Measurements from ENCODE around the gene TRAPPC6A. TPM values are rescaled to one million over a fixed set of nuclear protein-coding genes. Genes with fewer than 3 reads are reported as not detected.
A peak's percentile ranks its signal among the peaks of the same experiment; 100 is the strongest.

The TRAPPC6A gene
- total and polyA plus RNA-seq, 2 of the 13 experiments (the other 11 are each of a cell fraction or from before 2014, with no cell fraction given) = 6.5 to 21.0 TPM

GRCh38 chr19:45186509-45187334, 8.7 kb upstream of the TRAPPC6A start (continued):
- no peak for TF ChIP-seq BHLHE40 (IDR thresholded peaks at IDR 0.05; ENCODE audit: low read length)
- TF ChIP-seq MXD3 (CRISPR knock-in tag; IDR thresholded peaks at IDR 0.05) = no peak
- TF ChIP-seq TEF (CRISPR knock-in tag; IDR thresholded peaks at IDR 0.05) = no peak
- TF ChIP-seq RXRB (CRISPR knock-in tag; IDR thresholded peaks at IDR 0.05; ENCODE audit: borderline replicate concordance) = peak; percentile 4; the same call in 1 of the 2 replicates
- no peak for TF ChIP-seq IKZF1 (IDR thresholded peaks at IDR 0.05)
- TF ChIP-seq CENPT (CRISPR knock-in tag; IDR thresholded peaks at IDR 0.05; ENCODE audit: low read depth) = no peak
- TF ChIP-seq GRHL1 (CRISPR knock-in tag; conservative IDR thresholded peaks at IDR 0.05) = no peak
- peak; percentile 97 for TF ChIP-seq ZNF335 (CRISPR knock-in tag; IDR thresholded peaks at IDR 0.05)
- peak; percentile 30; the same call in 1 of the 2 replicates for TF ChIP-seq HNF4A (CRISPR knock-in tag; IDR thresholded peaks at IDR 0.05)
- no peak for TF ChIP-seq ZBTB43 (CRISPR knock-in tag; conservative IDR thresholded peaks at IDR 0.05)
- no peak for TF ChIP-seq TMF1 (CRISPR knock-in tag; IDR thresholded peaks at IDR 0.05; ENCODE audit: low read depth)
- no peak for TF ChIP-seq NR2C2 (CRISPR knock-in tag; IDR thresholded peaks at IDR 0.05; ENCODE audit: borderline replicate concordance)
- TF ChIP-seq ZNF770 (CRISPR knock-in tag; IDR thresholded peaks at IDR 0.05) = peak; percentile 70; the same call in 1 of the 2 replicates
- peak; percentile 59; the same call in 1 of the 2 replicates for TF ChIP-seq RFX1 (IDR thresholded peaks at IDR 0.05)
- TF ChIP-seq ZNF460 (CRISPR knock-in tag; IDR thresholded peaks at IDR 0.05; ENCODE audit: borderline replicate concordance) = peak; percentile 73
- no peak for TF ChIP-seq PTBP1 (IDR thresholded peaks at IDR 0.05; ENCODE audit: low read depth, low read length, poor library complexity, severe bottlenecking)

Measured in HepG2 (cell line).